Testis (tissue), 2 donors: ENCODE results near the gene SPIB.

Source experiments
- POLR2A ChIP-seq: fragments of 450-650 bp; IDR thresholded peaks from one replicate; pipeline ENCODE4 v1.6.1; 2017; ENCODE audit warnings: antibody characterized with exemption, mild to moderate bottlenecking, moderate library complexity
- TF ChIP-seq, protein P1 (sequence below), 3 experiments: fragments of 450-650 bp in 2 of 3; fragments of 200-600 bp in 1 of 3; sonication (generic) in 1 of 3; IDR thresholded peaks; one replicate each; pipeline ENCODE4 v1.5.1; 2016 to 2019; ENCODE audit warnings: antibody characterized with exemption in 3 of 3, mild to moderate bottlenecking in 2 of 3, moderate library complexity in 1 of 3

DNA sequence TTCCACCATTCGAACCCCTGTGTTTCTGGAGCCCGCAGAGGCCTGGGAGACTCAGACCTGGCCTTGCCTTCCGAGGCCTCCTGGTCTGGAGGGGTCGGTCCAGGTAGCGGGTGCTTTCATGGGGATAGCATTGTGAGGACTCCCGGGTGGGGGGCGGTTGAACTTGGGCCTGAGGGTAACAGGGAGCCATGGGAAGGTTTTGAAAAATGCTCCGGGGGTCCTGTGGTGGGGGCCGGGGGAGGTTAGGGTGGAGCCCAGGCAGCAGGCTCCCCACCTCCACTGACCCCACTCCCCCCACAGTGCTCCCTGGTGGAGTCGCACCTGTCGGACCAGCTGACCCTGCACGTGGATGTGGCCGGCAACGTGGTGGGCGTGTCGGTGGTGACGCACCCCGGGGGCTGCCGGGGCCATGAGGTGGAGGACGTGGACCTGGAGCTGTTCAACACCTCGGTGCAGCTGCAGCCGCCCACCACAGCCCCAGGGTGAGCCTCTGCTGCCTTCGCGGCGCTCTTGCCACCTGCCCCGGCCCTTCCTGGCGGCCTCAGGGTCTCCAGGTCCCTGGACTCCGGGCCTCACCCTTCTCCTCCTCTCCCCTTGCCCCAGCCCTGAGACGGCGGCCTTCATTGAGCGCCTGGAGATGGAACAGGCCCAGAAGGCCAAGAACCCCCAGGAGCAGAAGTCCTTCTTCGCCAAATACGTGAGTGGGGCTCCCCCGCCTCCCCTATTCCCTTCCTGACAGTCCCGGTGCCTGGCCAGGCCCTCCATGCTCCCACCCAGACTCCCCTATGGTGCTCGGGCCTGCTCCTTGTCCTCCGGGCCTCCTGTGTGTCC lies 61.8 kb downstream of the SPIB start:
- TF ChIP-seq, protein P1, sequence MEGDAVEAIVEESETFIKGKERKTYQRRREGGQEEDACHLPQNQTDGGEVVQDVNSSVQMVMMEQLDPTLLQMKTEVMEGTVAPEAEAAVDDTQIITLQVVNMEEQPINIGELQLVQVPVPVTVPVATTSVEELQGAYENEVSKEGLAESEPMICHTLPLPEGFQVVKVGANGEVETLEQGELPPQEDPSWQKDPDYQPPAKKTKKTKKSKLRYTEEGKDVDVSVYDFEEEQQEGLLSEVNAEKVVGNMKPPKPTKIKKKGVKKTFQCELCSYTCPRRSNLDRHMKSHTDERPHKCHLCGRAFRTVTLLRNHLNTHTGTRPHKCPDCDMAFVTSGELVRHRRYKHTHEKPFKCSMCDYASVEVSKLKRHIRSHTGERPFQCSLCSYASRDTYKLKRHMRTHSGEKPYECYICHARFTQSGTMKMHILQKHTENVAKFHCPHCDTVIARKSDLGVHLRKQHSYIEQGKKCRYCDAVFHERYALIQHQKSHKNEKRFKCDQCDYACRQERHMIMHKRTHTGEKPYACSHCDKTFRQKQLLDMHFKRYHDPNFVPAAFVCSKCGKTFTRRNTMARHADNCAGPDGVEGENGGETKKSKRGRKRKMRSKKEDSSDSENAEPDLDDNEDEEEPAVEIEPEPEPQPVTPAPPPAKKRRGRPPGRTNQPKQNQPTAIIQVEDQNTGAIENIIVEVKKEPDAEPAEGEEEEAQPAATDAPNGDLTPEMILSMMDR (IDR thresholded peaks at IDR 0.05), result no peak
- TF ChIP-seq POLR2A, result no peak
